ENCODE data around the gene ST6GALNAC5.

GRCh38 chr1:76993036-76993435 is 125.8 kb downstream of the ST6GALNAC5 start:
- TF ChIP-seq ZNF274 (IDR thresholded peaks at IDR 0.05; ENCODE audit: low read depth, low read length) (no peak), SUZ12 (IDR thresholded peaks at IDR 0.05; ENCODE audit: extremely low read depth, insufficient read depth, insufficient read length) (no peak), YY1 (IDR thresholded peaks at IDR 0.05; ENCODE audit: insufficient read depth, insufficient read length) (no peak)
